GM20431 (cell line): ENCODE results near the gene TAS2R1.

Source experiments
- in situ Hi-C: fragments of 300-500 bp; cut with MseI, MboI; formaldehyde crosslinking; loops from one replicate; pipeline ENCODE4 v1.15.0; 2020; ENCODE audit warnings: low sequenced_read_pairs; ENCODE audit not compliant: unreplicated experiment

TAS2R1 gene, protein sequence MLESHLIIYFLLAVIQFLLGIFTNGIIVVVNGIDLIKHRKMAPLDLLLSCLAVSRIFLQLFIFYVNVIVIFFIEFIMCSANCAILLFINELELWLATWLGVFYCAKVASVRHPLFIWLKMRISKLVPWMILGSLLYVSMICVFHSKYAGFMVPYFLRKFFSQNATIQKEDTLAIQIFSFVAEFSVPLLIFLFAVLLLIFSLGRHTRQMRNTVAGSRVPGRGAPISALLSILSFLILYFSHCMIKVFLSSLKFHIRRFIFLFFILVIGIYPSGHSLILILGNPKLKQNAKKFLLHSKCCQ

GRCh38 chr5:9630251-9630650 is at the start of gene TAS2R1:
TAS2R1 (minus strand) TSS chr5:9630351; CDS start chr5:9630032, 319 bp downstream.
- in situ Hi-C loops = no loop called here

GRCh38 chr5:9670371-9670770 is 40.2 kb upstream of the TAS2R1 start:
- in situ Hi-C loops = no loop called here

DNA sequence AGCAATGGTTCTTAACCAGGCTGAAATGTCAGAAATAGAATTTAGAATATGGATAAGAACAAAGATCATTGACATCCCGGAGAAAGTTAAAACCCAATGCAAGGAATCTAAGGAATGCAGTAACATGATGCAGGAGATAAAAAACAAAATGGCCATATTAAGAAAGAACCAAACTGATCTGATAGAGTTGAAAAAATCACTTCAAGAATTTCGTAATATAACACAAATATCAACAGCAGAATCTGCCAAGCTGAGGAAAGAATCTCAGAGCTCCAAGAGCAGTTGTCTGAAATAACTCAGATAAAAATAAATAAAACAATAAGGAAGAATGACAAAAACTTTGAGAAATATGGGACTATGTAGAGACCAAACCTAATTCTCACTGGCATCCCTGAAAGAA is 37.8 kb upstream of the TAS2R1 start:
- in situ Hi-C loops = no loop called here

GRCh38 chr5:9663891-9664290 is 33.7 kb upstream of the TAS2R1 start:
- in situ Hi-C loops = no loop called here

DNA sequence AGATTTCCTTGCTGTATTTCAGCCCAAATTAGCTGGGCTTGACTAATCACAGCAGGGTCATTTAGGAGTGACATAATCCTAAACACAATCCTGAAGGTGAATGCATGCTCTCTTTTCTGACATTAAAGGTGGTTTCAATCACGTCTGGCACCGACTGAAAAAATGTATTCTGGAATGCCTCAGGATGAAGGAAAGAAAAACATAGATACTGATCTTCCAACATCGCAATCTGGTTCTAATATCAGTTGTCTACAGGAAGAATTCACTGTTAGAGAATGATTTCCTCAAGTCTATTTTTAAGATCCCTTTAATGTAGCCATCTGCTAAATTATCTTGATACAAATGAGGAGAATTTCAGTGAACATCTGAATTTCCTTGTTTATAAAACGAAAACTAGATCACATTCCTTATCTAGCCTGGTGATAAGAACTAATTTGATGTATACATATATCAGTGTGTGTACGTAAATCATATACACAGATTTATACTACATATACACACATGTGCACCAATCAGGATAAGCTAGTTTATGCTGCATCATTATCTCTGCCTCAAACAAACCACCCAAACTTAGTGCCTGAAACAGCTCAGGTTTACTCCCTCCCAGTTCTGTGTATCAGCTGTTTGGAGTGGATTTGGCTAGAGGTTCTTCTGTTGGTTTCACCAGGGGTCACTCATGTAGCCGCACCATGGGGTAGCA is 31.3 kb upstream of the TAS2R1 start:
- in situ Hi-C loops = no loop called here

GRCh38 chr5:9658706-9659105 is 28.6 kb upstream of the TAS2R1 start:
- in situ Hi-C loops = no loop called here

GRCh38 chr5:9657819-9658218 is 27.7 kb upstream of the TAS2R1 start:
- in situ Hi-C loops = no loop called here

DNA sequence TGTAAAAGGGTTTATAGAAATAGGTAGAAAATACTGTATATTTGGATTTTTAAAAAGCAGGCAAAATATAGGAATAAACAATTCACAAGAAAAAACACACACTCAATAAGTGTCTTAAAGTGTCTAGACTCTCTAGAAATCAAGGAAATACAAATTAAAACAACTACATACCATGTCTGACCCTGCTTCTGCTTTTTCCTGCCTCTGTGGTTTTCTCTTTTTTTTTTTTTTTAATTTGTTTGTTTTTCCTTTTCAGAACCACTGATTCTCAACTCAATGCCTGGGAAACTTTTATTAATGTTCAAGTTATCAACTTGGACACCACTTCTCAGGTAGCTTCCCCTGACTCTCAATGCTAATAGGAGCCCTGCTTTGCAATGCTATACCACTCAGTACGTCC is 25.5 kb upstream of the TAS2R1 start:
- in situ Hi-C loops = no loop called here

GRCh38 chr5:9654886-9655285 is 24.7 kb upstream of the TAS2R1 start:
- in situ Hi-C loops = no loop called here

DNA sequence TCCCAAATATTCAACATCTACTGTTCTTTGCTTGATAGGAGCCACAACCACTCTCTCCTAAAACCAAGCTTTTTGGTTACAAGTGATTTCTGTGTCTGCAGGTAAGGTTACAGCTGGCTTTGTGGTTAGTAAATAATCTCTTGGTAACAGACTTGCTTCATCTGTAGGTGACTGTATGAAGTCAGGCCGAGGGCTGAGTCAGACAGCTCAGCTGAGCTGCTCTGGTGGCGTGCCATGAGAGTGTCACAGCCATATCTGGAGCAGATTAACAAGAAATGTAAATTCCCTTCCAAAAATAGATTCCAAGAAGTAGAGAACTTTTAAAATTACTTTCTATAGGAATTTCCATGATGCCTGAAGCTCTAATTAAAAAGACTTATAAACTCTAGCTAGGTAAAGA is 23.7 kb upstream of the TAS2R1 start:
- in situ Hi-C loops = no loop called here

GRCh38 chr5:9653061-9653460 is 22.9 kb upstream of the TAS2R1 start:
- in situ Hi-C loops = no loop called here

- in situ Hi-C loops = no loop called here
Measured at GRCh38 chr5:9652295-9652694, 22.1 kb upstream of the TAS2R1 start.

DNA sequence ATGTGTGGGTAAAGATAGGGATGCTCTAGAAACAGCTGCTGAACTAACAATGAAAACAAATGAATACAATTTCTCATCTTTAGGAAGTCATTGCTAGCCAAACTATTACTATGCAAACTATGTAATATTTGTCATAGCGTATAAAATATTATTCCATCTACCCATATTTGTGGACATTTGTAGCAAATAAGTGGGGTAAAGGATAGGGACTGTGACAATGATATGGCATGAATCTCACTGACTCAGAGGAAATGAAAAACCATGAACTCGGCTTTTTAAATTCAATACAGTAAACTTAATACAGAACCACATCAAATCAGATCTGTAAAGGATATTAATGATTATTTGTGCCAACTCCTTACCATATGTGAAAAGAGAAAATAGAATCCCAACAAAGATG is 16.7 kb upstream of the TAS2R1 start:
- in situ Hi-C loops = no loop called here

- in situ Hi-C loops = no loop called here
Measured at GRCh38 chr5:9644630-9645029, 14.5 kb upstream of the TAS2R1 start.

DNA sequence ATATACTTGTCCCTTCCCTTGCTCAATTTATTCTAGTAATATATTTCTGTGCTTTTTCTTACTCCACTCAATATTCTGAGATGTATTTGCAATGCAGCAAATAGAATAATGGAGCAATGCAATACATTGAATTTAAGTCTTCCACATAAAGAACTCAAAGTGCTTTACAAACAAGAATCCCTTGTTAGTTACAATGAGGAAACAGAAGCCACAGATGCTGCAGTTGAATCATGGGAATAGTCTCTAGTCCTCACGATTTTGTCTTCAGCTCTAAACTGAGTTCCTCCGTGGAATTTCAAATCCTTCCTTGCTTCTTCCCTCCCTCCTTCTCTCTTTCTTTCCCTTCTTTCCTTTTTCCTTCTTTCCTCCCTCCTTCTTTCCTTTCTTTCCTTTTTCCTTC is 12.5 kb upstream of the TAS2R1 start:
- in situ Hi-C loops = no loop called here

- in situ Hi-C loops = no loop called here
Measured at GRCh38 chr5:9641806-9642355, 11.7 kb upstream of the TAS2R1 start.

GRCh38 chr5:9632495-9632894 is 2.3 kb upstream of the TAS2R1 start:
- in situ Hi-C loops = no loop called here

DNA sequence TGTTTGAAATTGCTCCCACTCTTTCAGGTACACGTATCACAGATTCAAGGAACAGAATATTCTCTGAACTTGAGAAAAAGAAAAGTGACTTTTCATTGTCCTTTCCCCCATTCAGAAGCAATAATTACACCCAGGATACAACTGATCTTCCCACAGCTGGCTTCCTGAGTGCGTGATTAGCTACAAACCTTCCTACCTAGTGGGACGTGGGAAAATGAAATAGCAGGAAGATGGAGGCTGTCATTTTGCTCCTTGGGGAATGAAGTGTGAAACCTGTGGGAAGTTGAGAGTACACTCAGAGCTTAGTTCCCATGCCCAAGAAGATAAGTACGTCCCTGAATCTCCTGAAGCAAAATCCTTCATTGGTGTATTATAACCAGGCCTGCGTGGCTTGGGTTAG is 2.6 kb downstream of the TAS2R1 start:
- in situ Hi-C loops = no loop called here

DNA sequence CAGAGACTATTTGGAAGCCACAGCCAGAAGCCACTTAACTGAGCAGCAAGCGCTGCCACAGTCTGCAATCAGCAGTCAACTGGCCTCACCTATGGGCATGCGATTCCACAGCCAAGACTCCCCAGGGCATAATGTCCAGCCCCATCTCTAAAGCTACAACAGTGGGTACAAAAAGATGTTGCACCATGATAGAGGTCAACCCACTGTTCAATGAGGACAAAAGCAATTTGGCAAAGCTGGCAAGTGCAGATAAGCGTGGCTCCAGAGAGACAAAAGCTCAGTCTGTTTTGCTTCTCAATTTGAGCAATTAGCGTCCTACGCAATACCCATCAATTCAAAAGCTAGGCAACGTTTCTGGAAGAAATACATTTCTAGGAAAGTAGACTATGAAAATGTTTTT is 3.2 kb downstream of the TAS2R1 start:
- in situ Hi-C loops = no loop called here

DNA sequence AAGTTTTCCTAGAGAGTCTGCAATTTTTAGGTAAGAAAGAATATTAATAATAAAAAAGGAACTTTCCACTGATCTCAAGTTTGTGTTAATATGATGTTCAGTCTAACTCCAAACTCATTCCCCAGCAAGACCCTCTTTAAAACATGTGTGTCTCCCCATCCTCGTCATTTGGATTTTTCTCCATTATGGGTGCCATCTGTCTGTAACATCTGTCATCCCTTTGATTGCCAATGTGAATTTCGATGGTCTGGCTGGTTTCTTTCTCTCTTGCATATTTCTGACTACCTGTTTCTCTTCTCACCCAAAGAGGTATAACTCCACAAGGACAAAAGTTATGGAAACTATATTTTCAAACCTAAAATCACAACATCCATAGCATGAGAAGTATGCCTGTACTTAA is 4.4 kb downstream of the TAS2R1 start:
- in situ Hi-C loops = no loop called here

DNA sequence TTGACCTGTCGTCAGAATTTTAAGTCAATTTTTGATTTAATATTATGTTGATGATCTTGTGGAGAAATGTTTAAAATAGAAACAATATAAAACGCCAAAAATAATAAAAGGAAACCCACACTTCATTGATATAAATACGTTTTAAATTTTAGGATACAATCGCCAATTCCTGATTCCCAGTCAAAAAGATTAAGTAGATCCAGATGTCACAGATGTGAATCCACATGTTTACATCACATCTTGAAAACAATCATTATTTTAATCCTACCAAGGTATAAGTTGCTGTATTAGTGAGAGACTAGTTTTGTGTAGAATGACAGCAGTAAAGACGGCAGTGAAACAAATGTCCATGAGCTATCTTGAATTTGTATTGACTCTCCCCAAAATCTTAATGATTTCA is 4.9 kb downstream of the TAS2R1 start:
- in situ Hi-C loops = no loop called here
